Mesendoderm (in vitro differentiated cells): ENCODE results near the gene TBCD.

Experiments
- DNase-seq: peaks from one replicate; pipeline ENCODE4 v3.0.0; 2013
- H2AK5ac ChIP-seq: 2 replicates; pipeline ENCODE4 v1.6.1; 2013; ENCODE audit warnings: low read length, inconsistent platforms
- H2BK120ac ChIP-seq: 2 replicates; pipeline ENCODE4 v1.6.1; 2013; ENCODE audit warnings: low read depth, mild to moderate bottlenecking, low read length, moderate library complexity, mixed read lengths
- H2BK15ac ChIP-seq: replicated peaks from 2 replicates; pipeline ENCODE4 v1.6.1; 2013; ENCODE audit warnings: low read depth, mild to moderate bottlenecking, moderate library complexity
- H2BK5ac ChIP-seq: 2 replicates; pipeline ENCODE4 v1.6.1; 2013; ENCODE audit warnings: low read length, inconsistent platforms
- H3K18ac ChIP-seq: 2 replicates; pipeline ENCODE4 v1.6.1; 2013; ENCODE audit warnings: mild to moderate bottlenecking, low read length, mixed read lengths
- H3K23ac ChIP-seq: one replicate; pipeline ENCODE4 v1.6.1; 2013; ENCODE audit warnings: low read length
- H3K27ac ChIP-seq: 2 replicates; pipeline ENCODE4 v1.5.1; 2013; ENCODE audit warnings: low read depth, mild to moderate bottlenecking, inconsistent platforms, low read length, moderate library complexity
- H3K27me3 ChIP-seq: 2 replicates; pipeline ENCODE4 v1.6.1; 2013; ENCODE audit warnings: low read length, control low read depth, mild to moderate bottlenecking, inconsistent platforms; ENCODE audit not compliant: insufficient read depth, poor library complexity
- H3K36me3 ChIP-seq: 2 replicates; pipeline ENCODE4 v1.6.1; 2013; ENCODE audit warnings: low read length, inconsistent platforms; ENCODE audit not compliant: control insufficient read depth, insufficient read depth
- H3K4ac ChIP-seq: one replicate; pipeline ENCODE4 v1.6.1; 2013; ENCODE audit warnings: low read depth, mild to moderate bottlenecking, low read length, moderate library complexity
- H3K4me1 ChIP-seq: 2 replicates; pipeline ENCODE4 v1.6.1; 2013; ENCODE audit warnings: low read depth, low read length, inconsistent platforms; ENCODE audit not compliant: control insufficient read depth
- H3K4me2 ChIP-seq: 2 replicates; pipeline ENCODE4 v1.6.1; 2013; ENCODE audit warnings: low read length
- H3K4me3 ChIP-seq: 2 replicates; pipeline ENCODE4 v1.5.1; 2013; ENCODE audit warnings: mild to moderate bottlenecking, low read length
- H3K56ac ChIP-seq: one replicate; pipeline ENCODE4 v1.6.1; 2013; ENCODE audit warnings: low read length
- H3K79me1 ChIP-seq: 2 replicates; pipeline ENCODE4 v1.6.1; 2013; ENCODE audit warnings: low read length, inconsistent platforms
- H3K79me2 ChIP-seq: 2 replicates; pipeline ENCODE4 v1.6.1; 2013; ENCODE audit warnings: mild to moderate bottlenecking, low read length; ENCODE audit not compliant: control insufficient read depth, insufficient read depth
- H3K9ac ChIP-seq: 2 replicates; pipeline ENCODE4 v1.6.1; 2013; ENCODE audit warnings: low read length, inconsistent platforms
- H4K5ac ChIP-seq: one replicate; pipeline ENCODE4 v1.6.1; 2013; ENCODE audit warnings: low read length
- H4K8ac ChIP-seq: one replicate; pipeline ENCODE4 v1.6.1; 2013; ENCODE audit warnings: low read depth, mild to moderate bottlenecking, control low read depth, low read length, moderate library complexity
- WGBS: extraction: QIAGEN DNeasy Blood & Tissue Kit; methylation state at CpG from one replicate; pipeline ENCODE4 v1.1.7; 2013; ENCODE audit warnings: low lambda C conversion rate, missing lambda C conversion rate; ENCODE audit not compliant: insufficient coverage; ENCODE audit errors: extremely low coverage; 5-methylcytosine and 5-hydroxymethylcytosine counted together

The TBCD gene

DNA sequence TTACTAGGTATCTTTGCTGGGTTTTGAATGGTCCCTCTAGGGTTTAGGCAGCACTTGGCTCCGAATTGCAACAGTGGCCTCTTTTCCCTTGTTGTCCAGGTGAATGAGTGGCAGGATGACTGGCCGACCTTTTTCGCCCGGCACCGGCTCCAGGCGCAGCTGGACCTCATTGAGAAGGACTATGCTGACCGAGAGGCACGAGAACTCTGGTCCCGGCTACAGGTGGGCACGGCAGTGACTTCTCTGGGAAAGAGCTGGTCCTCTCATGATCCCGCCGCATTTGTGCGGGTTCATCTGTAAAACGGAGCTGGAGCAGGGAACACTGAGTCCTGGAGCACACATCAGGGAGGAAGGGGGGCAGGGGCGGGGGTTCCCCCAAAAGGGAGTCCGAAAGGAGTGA is 3.1 kb upstream of the TBCD start:
- H4K8ac ChIP-seq = no peak overlapping the region
- no peak overlapping the region for H2BK5ac ChIP-seq
- no peak overlapping the region for H3K4me2 ChIP-seq
- H3K18ac ChIP-seq = no peak overlapping the region
- no peak overlapping the region for H3K9ac ChIP-seq
- no peak overlapping the region for H3K56ac ChIP-seq
- no CpG with 5 or more reads among the region's 16 CpGs for WGBS
- peaks cover 3% of the 10 kb centered on the region for H3K79me1 ChIP-seq
- no peak overlapping the region for H3K4me3 ChIP-seq
- H2BK120ac ChIP-seq = no peak overlapping the region
- no peak for DNase-seq
- no peak overlapping the region for H2AK5ac ChIP-seq
- no peak overlapping the region for H4K5ac ChIP-seq
- no peak overlapping the region for H2BK15ac ChIP-seq
- no peaks in the 10 kb centered on the region for H3K36me3 ChIP-seq
- peaks cover 5% of the 10 kb centered on the region for H3K79me2 ChIP-seq
- H3K23ac ChIP-seq = no peak overlapping the region
- H3K4me1 ChIP-seq = no peaks in the 10 kb centered on the region
- no peak overlapping the region for H3K4ac ChIP-seq
- no peak overlapping the region for H3K27ac ChIP-seq
- no peaks in the 10 kb centered on the region for H3K27me3 ChIP-seq

DNA sequence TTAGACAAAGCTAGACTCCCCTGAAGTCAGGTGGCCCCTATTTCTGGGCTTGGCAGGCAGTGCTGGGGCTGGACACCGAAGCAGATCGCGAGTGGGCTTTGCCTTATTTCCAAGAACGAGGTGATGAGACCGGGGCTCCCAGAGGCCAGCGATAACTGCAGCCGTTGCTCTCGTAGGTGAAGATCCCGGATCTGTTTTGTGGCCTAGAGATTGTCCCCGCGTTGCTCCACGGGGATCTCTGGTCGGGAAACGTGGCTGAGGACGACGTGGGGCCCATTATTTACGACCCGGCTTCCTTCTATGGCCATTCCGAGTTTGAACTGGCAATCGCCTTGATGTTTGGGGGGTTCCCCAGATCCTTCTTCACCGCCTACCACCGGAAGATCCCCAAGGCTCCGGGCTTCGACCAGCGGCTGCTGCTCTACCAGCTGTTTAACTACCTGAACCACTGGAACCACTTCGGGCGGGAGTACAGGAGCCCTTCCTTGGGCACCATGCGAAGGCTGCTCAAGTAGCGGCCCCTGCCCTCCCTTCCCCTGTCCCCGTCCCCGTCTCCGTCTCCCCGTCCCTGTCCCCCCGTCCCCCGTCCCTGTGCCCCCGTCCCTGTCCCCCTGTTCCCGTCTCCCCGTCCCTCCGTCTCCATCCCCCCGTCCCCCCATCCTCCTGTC is 1.5 kb upstream of the TBCD start:
- no peak overlapping the region for H3K4me3 ChIP-seq

DNA sequence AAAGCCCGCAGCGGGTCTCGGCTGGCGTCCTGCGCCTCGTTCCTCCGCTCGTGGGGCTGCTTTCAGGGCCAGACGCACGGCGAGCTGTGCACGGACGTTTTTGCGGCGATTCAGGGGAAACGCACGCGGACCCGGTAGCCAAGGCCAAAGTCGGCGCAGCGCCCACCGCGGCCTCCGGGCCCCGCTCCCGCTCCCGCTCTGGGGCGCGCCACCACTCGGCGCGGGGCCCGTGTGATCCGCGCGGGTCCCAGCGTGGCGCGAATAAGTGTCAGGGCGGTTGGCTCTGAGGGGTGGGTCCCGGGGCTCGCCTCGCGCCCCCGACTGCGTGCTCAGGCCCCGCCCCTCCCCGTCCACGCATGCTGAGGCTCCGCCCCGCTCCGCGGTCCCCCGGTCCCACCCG is 694 bp upstream of the TBCD start:
- Histone ChIP-seq H3K4me3 (peak overlapping the region; percentile 58), H3K23ac (peak overlapping the region; percentile 89), H3K4me2 (peak overlapping the region; percentile 71), H3K9ac (peak overlapping the region; percentile 75), H4K8ac (no peak overlapping the region), H4K5ac (no peak overlapping the region), H2BK5ac (no peak overlapping the region), H3K56ac (peak overlapping the region; percentile 84), H3K27me3 (no peaks in the 10 kb centered on the region), H3K4ac (peak overlapping the region; percentile 87), H3K79me1 (peaks cover 11% of the 10 kb centered on the region), H3K36me3 (peaks cover 2% of the 10 kb centered on the region), H3K79me2 (peaks cover 13% of the 10 kb centered on the region), H2BK15ac (no peak overlapping the region), H3K27ac (no peak overlapping the region), H3K4me1 (peaks cover 10% of the 10 kb centered on the region), H2BK120ac (no peak overlapping the region), H3K18ac (no peak overlapping the region), H2AK5ac (no peak overlapping the region)
- WGBS = no CpG with 5 or more reads among the region's 56 CpGs
- peak; percentile 49 for DNase-seq

More for the DNA sequence above, 1.5 kb upstream of the TBCD start:
- Histone ChIP-seq H3K18ac (no peak overlapping the region), H3K56ac (no peak overlapping the region), H3K4ac (no peak overlapping the region), H2BK120ac (no peak overlapping the region), H3K79me1 (peaks cover 4% of the 10 kb centered on the region), H3K4me1 (peaks cover 6% of the 10 kb centered on the region), H3K23ac (no peak overlapping the region), H4K5ac (no peak overlapping the region), H3K27me3 (no peaks in the 10 kb centered on the region), H3K27ac (no peak overlapping the region), H3K9ac (peak overlapping the region; percentile 33), H3K79me2 (peaks cover 6% of the 10 kb centered on the region), H2BK15ac (no peak overlapping the region), H2AK5ac (no peak overlapping the region), H3K4me2 (peak overlapping the region; percentile 37), H3K36me3 (no peaks in the 10 kb centered on the region), H4K8ac (no peak overlapping the region), H2BK5ac (no peak overlapping the region)
- peak; percentile 40 for DNase-seq
- WGBS = no CpG with 5 or more reads among the region's 40 CpGs

DNA sequence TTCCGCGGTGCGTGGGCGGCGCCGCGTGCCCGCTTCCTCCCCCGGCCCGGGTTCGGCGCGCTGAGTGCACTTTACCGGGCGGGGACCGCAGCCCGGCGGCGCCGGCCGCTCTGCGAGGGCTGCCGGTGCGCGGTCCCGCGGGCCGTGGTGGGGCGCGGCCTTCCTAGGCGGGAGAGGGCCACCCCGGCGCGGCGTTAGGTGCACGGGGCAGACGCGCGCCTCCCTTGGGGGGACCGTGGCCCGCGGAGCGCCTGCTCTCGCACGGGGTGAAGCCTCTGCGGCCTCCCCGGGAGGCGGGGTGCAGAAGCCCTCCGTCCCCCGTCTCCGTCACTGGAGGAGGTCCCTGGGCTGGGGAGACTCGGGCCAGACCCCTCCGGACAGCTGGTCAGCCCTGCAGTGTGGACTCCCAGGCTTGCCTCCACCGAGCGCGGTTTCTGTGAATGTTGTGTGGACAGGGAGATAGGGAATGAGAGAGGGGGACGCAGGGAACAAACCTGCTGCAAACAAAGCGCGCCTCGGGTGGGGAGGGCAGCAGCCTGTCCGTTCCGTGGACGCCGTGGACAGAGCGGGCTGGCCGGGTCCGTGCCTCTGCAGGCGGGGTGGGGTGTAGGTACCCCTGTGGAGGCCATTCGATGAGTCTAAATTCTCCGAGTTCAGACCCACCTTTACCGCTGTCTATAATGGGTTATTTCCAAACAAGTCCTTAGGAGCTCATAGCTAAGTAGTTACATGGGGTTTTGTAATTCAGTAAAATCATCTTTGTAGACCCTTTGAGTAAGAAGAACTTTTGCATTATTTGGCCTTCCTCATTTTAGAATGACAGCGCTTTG is 721 bp downstream of the TBCD start:
- no peak overlapping the region for H2BK120ac ChIP-seq
- peak overlapping the region; percentile 90 for H3K4me2 ChIP-seq
- peak overlapping the region; percentile 95 for H3K9ac ChIP-seq
- H3K4me3 ChIP-seq = peak overlapping the region; percentile 92
- no peaks in the 10 kb centered on the region for H3K27me3 ChIP-seq
- peak overlapping the region; percentile 98 for H3K56ac ChIP-seq
- peaks cover 11% of the 10 kb centered on the region for H3K79me1 ChIP-seq
- H2AK5ac ChIP-seq = no peak overlapping the region
- H4K5ac ChIP-seq = no peak overlapping the region
- H3K4me1 ChIP-seq = peaks cover 10% of the 10 kb centered on the region
- H2BK15ac ChIP-seq = no peak overlapping the region
- H4K8ac ChIP-seq = no peak overlapping the region
- peak overlapping the region; percentile 99 for H3K23ac ChIP-seq
- H2BK5ac ChIP-seq = no peak overlapping the region
- no peak overlapping the region for H3K27ac ChIP-seq
- peaks cover 14% of the 10 kb centered on the region for H3K79me2 ChIP-seq
- no CpG with 5 or more reads among the region's 72 CpGs for WGBS
- H3K36me3 ChIP-seq = peaks cover 3% of the 10 kb centered on the region
- H3K4ac ChIP-seq = no peak overlapping the region
- no peak for DNase-seq
- no peak overlapping the region for H3K18ac ChIP-seq

DNA sequence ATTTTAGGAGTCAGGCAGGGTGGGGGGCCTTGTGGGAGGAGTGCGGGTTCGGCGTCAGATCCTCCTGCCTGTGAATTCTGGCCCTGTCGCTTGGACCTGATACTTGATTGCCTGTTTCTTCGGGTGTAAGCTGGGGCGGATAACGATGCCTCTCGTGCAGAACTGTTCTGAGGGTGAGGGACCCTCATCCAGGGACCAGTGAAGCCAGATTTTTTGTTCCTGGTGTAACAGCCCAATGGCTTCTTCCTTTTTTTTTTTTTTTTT is 1.3 kb downstream of the TBCD start:
- H3K9ac ChIP-seq = peak overlapping the region; percentile 95
- no peak overlapping the region for H2BK15ac ChIP-seq
- WGBS = no CpG with 5 or more reads among the region's 8 CpGs

More for the DNA sequence above, 1.3 kb downstream of the TBCD start:
- Histone ChIP-seq H3K4me1 (peaks cover 10% of the 10 kb centered on the region), H3K4me3 (peak overlapping the region; percentile 92), H2BK5ac (no peak overlapping the region), H2BK120ac (no peak overlapping the region), H3K79me2 (peaks cover 17% of the 10 kb centered on the region), H4K5ac (no peak overlapping the region), H3K27ac (no peak overlapping the region), H3K27me3 (no peaks in the 10 kb centered on the region), H3K79me1 (peaks cover 11% of the 10 kb centered on the region), H3K23ac (no peak overlapping the region), H2AK5ac (no peak overlapping the region), H3K56ac (peak overlapping the region; percentile 98), H3K36me3 (peaks cover 3% of the 10 kb centered on the region), H3K4me2 (peak overlapping the region; percentile 90), H3K4ac (no peak overlapping the region), H4K8ac (no peak overlapping the region), H3K18ac (no peak overlapping the region)
- DNase-seq = no peak
